Gastrocnemius medialis (tissue), 4 donors: Measurements from ENCODE around the gene SYDE1. TPM values are rescaled to one million over a fixed set of nuclear protein-coding genes. Genes with fewer than 3 reads are reported as not detected.
A peak's percentile ranks its signal among the peaks of the same experiment; 100 is the strongest.

ENCODE experiments used
- ATAC-seq, 2 donors: fragments of 150-250 bp; one replicate each; pipeline ENCODE4 v1.9.1; 2016
- DNase-seq, 2 donors: peaks; one replicate each; pipeline ENCODE4 v3.0.0-alpha.2; 2019
- H3K27ac ChIP-seq, 4 donors: fragments of 200-600 bp; sonication (generic); 1 replicate in 1 of 4; 2 replicates in 3 of 4; pipeline ENCODE4 v1.5.1; 2016 to 2018; ENCODE audit warnings: mild to moderate bottlenecking in 2 of 4, moderate library complexity in 1 of 4
- H3K27me3 ChIP-seq, 3 donors: fragments of 200-600 bp; sonication (generic) in 2 of 3; 1 replicate in 1 of 3; 2 replicates in 2 of 3; pipeline versions ENCODE4 v1.5.1 to v1.6.0; 2016 to 2019; ENCODE audit warnings: mild to moderate bottlenecking in 1 of 3, moderate library complexity in 1 of 3
- H3K36me3 ChIP-seq, 2 donors: fragments of 200-600 bp; sonication (generic) in 1 of 2; one replicate each; pipeline ENCODE4 v1.5.1; 2017 to 2018
- H3K4me1 ChIP-seq, 2 donors: fragments of 200-600 bp; sonication (generic) in 1 of 2; one replicate each; pipeline ENCODE4 v1.5.1; 2016 to 2017; ENCODE audit warnings: mild to moderate bottlenecking in 2 of 2
- H3K4me3 ChIP-seq, 4 donors: fragments of 200-600 bp; sonication (generic) in 3 of 4; 1 replicate in 1 of 4; 2 replicates in 3 of 4; pipeline ENCODE4 v1.5.1; 2016 to 2019; ENCODE audit warnings: mild to moderate bottlenecking in 2 of 4
- H3K9me3 ChIP-seq, 3 donors: fragments of 200-600 bp; sonication (generic) in 2 of 3; 1 replicate in 1 of 3; 2 replicates in 2 of 3; pipeline ENCODE4 v1.5.1; 2016 to 2019
- CTCF ChIP-seq, 5 experiments: fragments of 450-650 bp in 3 of 5; fragments of 200-600 bp in 2 of 5; sonication (generic) in 2 of 5; IDR thresholded peaks in 4 of 5; conservative IDR thresholded peaks in 1 of 5; 1 replicate in 4 of 5; 2 replicates in 1 of 5; pipeline ENCODE4 v1.5.1; 2016 to 2019; ENCODE audit warnings: antibody characterized with exemption in 5 of 5, mild to moderate bottlenecking in 3 of 5, moderate library complexity in 3 of 5
- POLR2A ChIP-seq, 2 donors: fragments of 450-650 bp; IDR thresholded peaks; one replicate each; pipeline ENCODE4 v1.6.1; 2017; ENCODE audit warnings: antibody characterized with exemption in 2 of 2, mild to moderate bottlenecking in 2 of 2, moderate library complexity in 2 of 2
- in situ Hi-C, 4 donors: fragments of 200-750 bp; cut with MboI; loops; one replicate each; pipeline versions ENCODE4 v1.15.0 to v1.8.0; 2017; ENCODE audit warnings: low sequenced_read_pairs in 4 of 4
- intact Hi-C: fragments of 100-400 bp; cut with DNase I; formaldehyde crosslinking; loops from one replicate; pipeline ENCODE4 v1.15.1; 2023; ENCODE audit warnings: low total_unique reads
- total RNA-seq, 4 donors: library from RNA; depleted of rRNA; stranded (reverse); fragments of >200 nt; gene quantifications; one replicate each; pipeline versions ENCODE4 v1.1.0 to v1.2.3, GENCODE V29; 2016

Gene SYDE1
- total RNA-seq, 4 donors from 2014 or later = 3.2 to 6.3 (median 5.2) TPM

DNA sequence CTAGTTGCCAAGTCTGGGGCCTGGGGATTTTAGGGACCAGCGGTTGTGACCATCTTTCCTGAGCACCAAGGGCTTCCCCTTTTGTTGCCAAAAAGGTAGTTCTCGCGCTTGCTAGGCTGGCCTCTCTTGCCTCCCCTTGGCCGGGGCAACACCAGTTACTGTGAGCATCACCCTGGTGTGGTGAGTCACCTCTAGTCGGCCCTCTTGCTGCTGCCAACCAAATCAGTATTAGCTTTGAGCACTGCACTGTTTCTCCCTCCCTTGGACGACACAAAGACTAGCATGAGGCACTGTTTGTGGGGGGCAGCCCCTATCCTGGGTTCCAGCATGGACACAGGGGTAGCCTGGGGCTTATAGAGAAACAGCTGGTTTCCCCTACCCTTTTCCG, 6.9 kb downstream of the SYDE1 start:
- Histone ChIP-seq H3K4me3 (no peak overlapping the region), H3K27ac (peak overlapping the region in 1 of 4 donors; percentile 59), H3K36me3 (peaks cover 0 to 36% of the 10 kb centered on the region in 2 donors), H3K4me1 (no peaks in the 10 kb centered on the region), H3K9me3 (no peaks in the 10 kb centered on the region), H3K27me3 (no peaks in the 10 kb centered on the region)
- DNase-seq (no peak), ATAC-seq (no peak)
- in situ Hi-C loops (no loop called here), intact Hi-C loops (no loop called here)
- TF ChIP-seq POLR2A (IDR thresholded peaks at IDR 0.05) (no peak), CTCF (IDR thresholded peaks at IDR 0.05 in 4 of 5, conservative IDR thresholded peaks at IDR 0.05 in 1 of 5) (no peak)

DNA sequence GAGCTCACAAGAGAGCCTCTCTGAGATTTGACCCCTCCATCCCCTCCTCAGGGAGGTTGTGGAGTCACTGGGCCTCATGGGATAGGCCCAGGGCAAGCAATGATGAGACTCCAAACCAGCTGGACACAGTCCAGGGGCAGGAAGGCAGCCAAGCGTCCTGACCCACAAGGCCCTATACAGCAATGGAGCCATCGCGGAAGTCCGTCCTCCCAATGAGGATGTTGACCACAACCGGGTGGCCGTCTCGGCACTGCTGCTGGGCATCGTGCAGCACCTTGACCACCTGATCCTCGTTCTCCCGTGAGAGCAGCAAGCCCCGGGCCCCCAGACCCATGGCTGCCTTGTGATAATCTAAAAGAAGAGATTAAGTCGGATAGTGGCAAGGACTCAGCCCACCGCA, 7.9 kb downstream of the SYDE1 start:
- in situ Hi-C loops = no loop called here
- peak; percentile 30 to 50 for ATAC-seq

GRCh38 chr19:15115762-15116615, 8.8 kb downstream of the SYDE1 start:
- intact Hi-C loops = no loop called here
- no peak for DNase-seq
- no peaks in the 10 kb centered on the region for H3K4me1 ChIP-seq
- H3K27ac ChIP-seq = peak overlapping the region in 3 of 4 donors; percentile 24 to 59 (median 57)
- H3K27me3 ChIP-seq = no peaks in the 10 kb centered on the region
- H3K9me3 ChIP-seq = no peaks in the 10 kb centered on the region
- in situ Hi-C loops = no loop called here
- peaks cover 0 to 54% of the 10 kb centered on the region in 2 donors for H3K36me3 ChIP-seq
- H3K4me3 ChIP-seq = no peak overlapping the region
- TF ChIP-seq CTCF (IDR thresholded peaks at IDR 0.05 in 4 of 5, conservative IDR thresholded peaks at IDR 0.05 in 1 of 5) (no peak), POLR2A (IDR thresholded peaks at IDR 0.05) (no peak)
- no peak for ATAC-seq

More for the DNA sequence above, 7.9 kb downstream of the SYDE1 start:
- intact Hi-C loops = no loop called here
- no peak overlapping the region for H3K4me3 ChIP-seq
- H3K4me1 ChIP-seq = no peaks in the 10 kb centered on the region
- peak; percentile 35 to 54 for DNase-seq
- no peaks in the 10 kb centered on the region for H3K27me3 ChIP-seq
- H3K9me3 ChIP-seq = no peaks in the 10 kb centered on the region
- peaks cover 0 to 45% of the 10 kb centered on the region in 2 donors for H3K36me3 ChIP-seq
- peak overlapping the region in 3 of 4 donors; percentile 24 to 59 (median 57) for H3K27ac ChIP-seq
- TF ChIP-seq POLR2A (IDR thresholded peaks at IDR 0.05) = no peak
- no peak for TF ChIP-seq CTCF (IDR thresholded peaks at IDR 0.05 in 4 of 5, conservative IDR thresholded peaks at IDR 0.05 in 1 of 5)

- intact Hi-C loops = no loop called here
- H3K36me3 ChIP-seq = peaks cover 0 to 55% of the 10 kb centered on the region in 2 donors
Measured at GRCh38 chr19:15116856-15117255, 9.7 kb downstream of the SYDE1 start.

More at GRCh38 chr19:15116856-15117255, 9.7 kb downstream of the SYDE1 start:
- Histone ChIP-seq H3K27ac (no peak overlapping the region), H3K4me1 (no peaks in the 10 kb centered on the region), H3K9me3 (no peaks in the 10 kb centered on the region), H3K4me3 (no peak overlapping the region), H3K27me3 (no peaks in the 10 kb centered on the region)
- in situ Hi-C loops = no loop called here
- TF ChIP-seq CTCF (IDR thresholded peaks at IDR 0.05 in 4 of 5, conservative IDR thresholded peaks at IDR 0.05 in 1 of 5) (no peak), POLR2A (IDR thresholded peaks at IDR 0.05) (no peak)
- ATAC-seq (no peak), DNase-seq (no peak)
